HG02943 (cell line): ENCODE results near the gene BMI1.
"Not testable (repeated sequence)": the region's sequence is repeated elsewhere in the genome, so short reads cannot be mapped to it uniquely, and the experiment has no call there.

ENCODE experiments used
- ATAC-seq: cut with Tn5 transposase; IDR thresholded peaks from one replicate; pipeline ENCODE4 v1.9.1; 2021; ENCODE audit warnings: mild to moderate bottlenecking, low read depth, moderate library complexity; ENCODE audit not compliant: unreplicated experiment

The BMI1 gene

GRCh38 chr10:22338185-22338900 lies 17.4 kb downstream of the BMI1 start:
- ATAC-seq = no peak

DNA sequence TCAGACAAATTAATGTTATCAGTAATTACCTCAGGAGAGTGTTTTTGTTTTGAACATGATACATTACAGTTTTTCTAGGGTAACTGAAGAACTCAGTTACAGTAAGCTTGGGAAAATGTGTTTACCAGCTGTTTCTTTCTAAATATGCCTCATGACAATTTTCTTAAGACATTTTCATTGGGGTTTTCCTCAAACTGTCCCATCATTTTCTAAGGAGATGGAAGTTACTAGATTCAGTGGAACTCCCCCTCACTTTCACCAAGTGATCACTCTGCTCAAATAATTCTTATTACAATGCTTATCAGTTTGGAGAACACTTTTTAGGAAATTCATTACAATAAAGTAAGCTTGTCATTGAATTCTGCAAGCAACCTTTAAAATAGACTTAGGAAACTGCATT lies 18.0 kb downstream of the BMI1 start:
- no peak for ATAC-seq

DNA sequence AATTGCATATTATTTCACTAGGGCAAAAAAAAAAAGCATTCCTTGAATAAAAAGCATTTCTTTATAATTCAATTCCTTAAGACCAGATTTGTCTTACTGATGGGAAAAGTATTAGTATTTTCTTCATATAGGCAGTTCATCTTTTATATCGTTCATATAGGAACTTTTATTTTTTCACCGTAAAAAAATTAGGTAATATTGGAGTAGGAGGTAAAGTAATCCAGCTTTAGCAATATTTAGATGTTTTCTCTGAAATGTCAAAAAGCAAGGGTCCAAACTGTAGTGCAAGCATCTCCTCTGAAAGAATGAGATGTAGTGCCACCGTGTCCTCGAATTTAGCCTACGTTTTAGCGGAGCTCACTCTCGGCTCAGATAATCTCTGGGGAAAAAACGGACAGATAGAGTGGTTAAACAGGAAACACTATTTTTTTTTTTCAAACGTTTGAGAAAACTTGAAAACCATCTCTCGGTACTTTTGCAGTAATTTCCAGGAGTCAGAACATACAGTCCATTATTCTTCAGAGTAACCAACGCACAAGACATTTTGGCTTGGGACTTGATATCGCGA lies 18.9 kb downstream of the BMI1 start:
- ATAC-seq = no peak

GRCh38 chr10:22340329-22341189 lies 19.7 kb downstream of the BMI1 start:
- ATAC-seq = peak; percentile 40

- ATAC-seq = peak; percentile 19
These were observed 20.5 kb downstream of the BMI1 start for GRCh38 chr10:22341190-22341925.

DNA sequence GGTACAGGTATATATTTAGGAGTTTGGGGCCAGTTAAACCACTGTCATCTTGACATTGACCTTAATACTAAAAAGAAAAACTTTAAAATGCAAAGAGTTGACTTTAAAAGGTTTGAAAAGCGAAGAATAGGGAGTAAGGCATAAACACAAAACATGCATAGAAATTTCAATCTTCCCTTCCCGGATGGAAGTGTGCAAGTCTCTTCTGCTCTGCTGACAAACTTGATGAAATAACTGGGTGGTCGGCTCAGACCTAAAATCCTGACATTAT lies 21.0 kb downstream of the BMI1 start:
- ATAC-seq = no peak

DNA sequence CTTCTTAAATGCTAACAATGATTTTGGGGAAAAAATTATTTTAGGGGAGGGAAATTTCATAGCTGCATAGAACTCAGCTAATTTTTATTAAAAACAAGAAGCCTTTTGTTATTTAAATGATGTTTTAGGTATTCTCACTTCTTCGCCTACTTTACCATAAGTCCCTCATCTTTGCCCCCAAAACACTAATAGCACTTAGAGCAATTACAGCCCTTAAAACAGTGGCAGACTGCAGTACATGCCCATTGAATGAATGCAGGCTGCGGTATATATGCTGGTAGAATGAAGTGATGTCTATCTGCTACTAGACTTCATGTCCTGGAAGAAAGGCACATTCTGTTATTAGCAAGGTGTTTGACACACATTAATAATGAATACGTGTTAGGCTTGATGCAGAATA lies 21.5 kb downstream of the BMI1 start:
- no peak for ATAC-seq

DNA sequence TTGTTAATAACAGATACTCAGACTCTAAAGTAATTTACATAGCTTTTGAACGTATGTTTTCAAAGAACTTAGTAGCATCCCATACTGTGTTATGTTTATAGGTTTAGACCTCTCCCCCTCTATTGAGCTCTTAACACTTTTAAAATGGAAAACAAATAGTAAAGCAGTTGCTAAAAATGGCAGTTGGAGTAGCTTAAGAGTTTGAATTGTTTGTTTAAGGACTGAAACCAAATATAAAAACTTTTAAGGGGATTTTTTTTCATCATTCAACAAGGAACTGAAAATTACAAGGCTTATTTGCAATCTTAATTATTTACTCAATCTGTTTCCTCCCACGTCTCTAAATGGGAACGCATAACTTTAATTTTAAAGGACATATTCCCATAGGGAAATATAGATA lies 22.8 kb downstream of the BMI1 start:
- no peak for ATAC-seq

DNA sequence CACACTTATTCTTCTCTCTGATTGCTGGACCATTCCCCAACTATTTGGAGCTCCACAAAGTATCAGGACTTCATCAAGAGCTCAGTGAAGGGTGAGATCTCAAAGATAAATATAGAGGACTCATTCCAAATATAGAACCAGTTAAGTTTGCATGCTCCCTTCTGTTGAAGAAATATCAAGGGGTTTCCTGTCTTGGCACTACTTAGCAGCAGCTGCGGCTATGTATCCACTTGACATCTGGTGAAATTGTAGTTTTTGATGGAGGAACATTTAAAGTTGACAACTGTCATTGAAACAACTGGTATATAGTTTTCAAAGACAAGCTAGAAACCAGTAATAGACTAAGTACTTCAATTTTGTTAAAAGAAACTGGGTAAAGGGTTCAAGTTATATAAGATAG lies 23.4 kb downstream of the BMI1 start:
- no peak for ATAC-seq

DNA sequence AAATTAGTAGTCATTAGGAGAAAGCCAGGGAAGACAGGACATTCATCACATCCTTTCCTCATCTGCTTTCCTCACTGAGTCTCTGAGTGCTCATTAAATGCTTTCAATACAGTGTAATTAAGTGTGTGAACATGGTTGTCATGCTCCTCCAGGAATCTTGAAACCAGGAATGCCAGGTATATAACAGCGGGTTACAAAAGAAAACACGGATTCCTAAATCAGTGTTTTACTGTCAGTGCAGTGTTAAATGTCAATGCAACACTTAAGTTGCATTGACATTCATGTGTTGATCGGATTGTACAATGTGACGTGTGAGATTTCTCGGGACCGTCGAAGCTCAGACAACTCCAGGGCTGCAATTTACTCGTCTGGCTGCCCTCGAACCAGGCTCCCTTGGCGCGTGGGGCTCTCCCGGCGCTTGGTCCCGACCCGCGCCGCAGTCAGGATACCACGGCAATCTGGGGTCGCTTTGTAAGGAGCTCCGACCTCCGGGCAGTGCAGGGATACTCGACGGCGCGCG lies 23.9 kb downstream of the BMI1 start:
- no peak for ATAC-seq

DNA sequence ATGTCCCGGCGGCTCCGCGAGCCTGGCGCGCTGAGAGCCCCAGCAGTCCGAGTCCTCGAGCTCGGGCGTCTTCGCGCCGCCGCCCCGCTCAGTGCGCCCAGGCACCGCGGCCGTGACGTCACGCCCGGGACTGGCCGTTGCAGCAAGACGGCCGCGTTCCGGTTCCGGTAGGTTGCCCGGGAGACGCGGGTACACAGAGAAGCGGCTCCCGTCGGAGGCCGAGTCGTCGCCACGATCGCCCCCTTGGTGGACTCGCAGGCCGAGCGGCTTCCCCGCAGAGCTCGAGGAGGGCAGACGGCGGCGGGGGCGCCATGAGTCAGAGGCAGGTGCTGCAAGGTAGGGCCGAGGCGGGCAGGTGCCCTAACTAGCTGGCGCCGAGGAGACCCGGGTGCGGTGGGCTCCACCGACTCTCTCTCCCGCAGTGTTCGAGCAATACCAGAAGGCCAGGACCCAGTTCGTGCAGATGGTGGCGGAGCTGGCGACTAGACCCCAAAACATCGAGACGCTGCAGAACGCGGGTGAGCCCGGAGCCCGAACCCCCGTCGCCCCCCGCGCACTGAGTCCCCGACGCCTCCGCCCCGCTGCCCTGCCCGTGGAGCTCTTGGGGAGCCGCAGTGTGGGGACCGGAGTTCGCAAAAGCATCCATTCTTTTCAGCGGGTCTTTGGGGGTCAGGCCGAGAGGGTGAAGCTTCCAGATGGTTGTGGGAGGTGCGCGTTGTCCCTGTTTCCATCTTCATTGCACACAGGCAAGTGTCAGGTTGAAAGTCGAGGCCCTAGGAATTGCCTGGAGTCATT lies 24.6 kb downstream of the BMI1 start, which contains the start of gene SPAG6:
TSS of gene SPAG6 (plus strand) at position 196 of the 795 bp plus-strand sequence. CDS start at position 312, 116 bp downstream.
- ATAC-seq = no peak

DNA sequence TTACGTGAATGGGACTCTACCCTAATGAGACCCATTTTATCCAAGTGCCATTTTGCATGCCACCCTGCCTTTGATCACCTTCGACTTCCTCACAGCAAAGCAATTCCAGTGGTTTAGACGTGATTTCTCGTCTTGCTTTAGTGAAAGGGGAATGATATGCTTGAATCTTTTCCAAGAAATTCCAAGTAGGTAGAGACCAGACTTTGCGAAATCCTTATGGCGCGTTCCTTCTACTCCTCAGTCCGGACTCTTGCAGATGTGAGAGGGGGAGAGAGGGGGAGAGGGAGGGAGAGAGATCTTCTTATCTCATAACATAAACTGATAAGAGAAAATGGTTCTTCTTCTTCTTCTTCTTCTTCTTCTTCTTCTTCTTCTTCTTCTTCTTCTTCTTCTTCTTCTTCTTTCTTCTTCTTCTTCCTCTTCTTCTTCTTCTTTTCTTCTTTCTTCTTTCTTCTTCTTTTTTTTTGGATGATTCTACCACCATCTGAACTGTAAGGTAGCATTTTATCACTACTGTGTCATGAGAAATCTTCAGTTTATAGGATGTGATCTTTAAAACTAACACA lies 25.3 kb downstream of the BMI1 start:
- ATAC-seq = no peak

GRCh38 chr10:22349755-22350154 lies 28.9 kb downstream of the BMI1 start:
- no peak for ATAC-seq

DNA sequence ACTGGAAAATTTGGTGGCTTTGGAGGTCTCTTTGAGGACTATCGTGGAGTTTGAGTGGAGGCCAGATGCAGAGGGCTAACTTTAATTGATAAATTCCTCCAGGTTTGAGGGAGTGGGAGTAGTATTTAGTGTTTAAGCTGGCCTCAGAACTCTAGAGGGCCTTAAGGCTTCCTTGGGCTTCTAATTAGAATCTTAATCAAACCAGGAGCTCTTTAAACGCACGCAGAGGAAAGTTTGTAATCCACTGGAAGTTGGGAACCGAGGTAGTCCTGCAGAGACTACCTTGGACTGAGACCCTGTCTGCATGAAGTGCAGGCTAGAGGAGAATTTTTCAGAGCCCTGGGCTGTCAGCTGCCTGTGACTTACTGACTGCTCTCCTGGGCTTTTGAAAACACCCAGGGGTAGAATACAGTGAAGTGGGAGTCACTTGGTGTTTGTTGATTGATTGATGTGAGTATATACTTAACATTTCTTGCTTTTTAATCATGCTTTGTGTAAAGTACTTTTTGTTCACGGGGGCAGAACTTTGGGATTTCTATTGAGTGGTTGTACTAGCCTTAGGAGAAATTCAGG lies 30.3 kb downstream of the BMI1 start:
- no peak for ATAC-seq

- ATAC-seq = no peak
These were observed 35.5 kb downstream of the BMI1 start for GRCh38 chr10:22356324-22356873.

GRCh38 chr10:22357770-22358169 lies 36.9 kb downstream of the BMI1 start:
- ATAC-seq = not testable (repeated sequence)

DNA sequence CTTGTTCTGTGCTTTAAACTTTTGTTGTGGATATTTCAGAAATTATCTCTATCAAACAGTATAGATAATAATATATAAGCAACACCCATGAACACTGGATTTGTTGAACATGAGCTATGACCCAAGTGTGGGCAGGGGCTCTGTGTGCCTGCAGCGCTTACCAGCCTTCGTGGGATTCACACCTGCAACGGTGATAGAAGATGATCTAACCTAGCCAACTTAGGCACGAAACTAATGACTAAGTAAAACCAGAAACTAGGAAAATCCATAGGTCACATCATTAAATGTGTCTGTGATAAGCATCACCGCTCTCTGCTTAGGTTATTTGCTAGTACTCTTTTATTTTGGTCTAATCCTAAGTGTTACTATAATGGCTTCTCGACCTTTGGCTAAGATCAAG lies 42.4 kb downstream of the BMI1 start:
- no peak for ATAC-seq

- no peak for ATAC-seq
These were observed 43.7 kb downstream of the BMI1 start for GRCh38 chr10:22364407-22365140.
